Mesendoderm (in vitro differentiated cells): ENCODE measurements around the gene FLVCR2. TPM values are rescaled to one million over a fixed set of nuclear protein-coding genes. Genes with fewer than 3 reads are reported as not detected.

ENCODE experiments used
- DNase-seq: peaks from one replicate; pipeline ENCODE4 v3.0.0; 2013
- H2AK5ac ChIP-seq: 2 replicates; pipeline ENCODE4 v1.6.1; 2013; ENCODE audit warnings: low read length, inconsistent platforms
- H2BK120ac ChIP-seq: 2 replicates; pipeline ENCODE4 v1.6.1; 2013; ENCODE audit warnings: low read depth, mild to moderate bottlenecking, low read length, moderate library complexity, mixed read lengths
- H2BK15ac ChIP-seq: replicated peaks from 2 replicates; pipeline ENCODE4 v1.6.1; 2013; ENCODE audit warnings: low read depth, mild to moderate bottlenecking, moderate library complexity
- H2BK5ac ChIP-seq: 2 replicates; pipeline ENCODE4 v1.6.1; 2013; ENCODE audit warnings: low read length, inconsistent platforms
- H3K18ac ChIP-seq: 2 replicates; pipeline ENCODE4 v1.6.1; 2013; ENCODE audit warnings: mild to moderate bottlenecking, low read length, mixed read lengths
- H3K23ac ChIP-seq: one replicate; pipeline ENCODE4 v1.6.1; 2013; ENCODE audit warnings: low read length
- H3K27ac ChIP-seq: 2 replicates; pipeline ENCODE4 v1.5.1; 2013; ENCODE audit warnings: low read depth, mild to moderate bottlenecking, inconsistent platforms, low read length, moderate library complexity
- H3K27me3 ChIP-seq: 2 replicates; pipeline ENCODE4 v1.6.1; 2013; ENCODE audit warnings: low read length, control low read depth, mild to moderate bottlenecking, inconsistent platforms; ENCODE audit not compliant: insufficient read depth, poor library complexity
- H3K36me3 ChIP-seq: 2 replicates; pipeline ENCODE4 v1.6.1; 2013; ENCODE audit warnings: low read length, inconsistent platforms; ENCODE audit not compliant: control insufficient read depth, insufficient read depth
- H3K4ac ChIP-seq: one replicate; pipeline ENCODE4 v1.6.1; 2013; ENCODE audit warnings: low read depth, mild to moderate bottlenecking, low read length, moderate library complexity
- H3K4me1 ChIP-seq: 2 replicates; pipeline ENCODE4 v1.6.1; 2013; ENCODE audit warnings: low read depth, low read length, inconsistent platforms; ENCODE audit not compliant: control insufficient read depth
- H3K4me2 ChIP-seq: 2 replicates; pipeline ENCODE4 v1.6.1; 2013; ENCODE audit warnings: low read length
- H3K4me3 ChIP-seq: 2 replicates; pipeline ENCODE4 v1.5.1; 2013; ENCODE audit warnings: mild to moderate bottlenecking, low read length
- H3K56ac ChIP-seq: one replicate; pipeline ENCODE4 v1.6.1; 2013; ENCODE audit warnings: low read length
- H3K79me1 ChIP-seq: 2 replicates; pipeline ENCODE4 v1.6.1; 2013; ENCODE audit warnings: low read length, inconsistent platforms
- H3K79me2 ChIP-seq: 2 replicates; pipeline ENCODE4 v1.6.1; 2013; ENCODE audit warnings: mild to moderate bottlenecking, low read length; ENCODE audit not compliant: control insufficient read depth, insufficient read depth
- H3K9ac ChIP-seq: 2 replicates; pipeline ENCODE4 v1.6.1; 2013; ENCODE audit warnings: low read length, inconsistent platforms
- H4K5ac ChIP-seq: one replicate; pipeline ENCODE4 v1.6.1; 2013; ENCODE audit warnings: low read length
- H4K8ac ChIP-seq: one replicate; pipeline ENCODE4 v1.6.1; 2013; ENCODE audit warnings: low read depth, mild to moderate bottlenecking, control low read depth, low read length, moderate library complexity
- WGBS: extraction: QIAGEN DNeasy Blood & Tissue Kit; methylation state at CpG from one replicate; pipeline ENCODE4 v1.1.7; 2013; ENCODE audit warnings: low lambda C conversion rate, missing lambda C conversion rate; ENCODE audit not compliant: insufficient coverage; ENCODE audit errors: extremely low coverage; 5-methylcytosine and 5-hydroxymethylcytosine counted together
- polyA plus RNA-seq, 2 experiments: library from polyadenylated mRNA; stranded (reverse); fragments of 200-250 nt; gene quantifications; one replicate each; pipeline ENCODE4 v1.2.3, GENCODE V29; 2013

The FLVCR2 gene
- 3.3 TPM for polyA plus RNA-seq (2013, experiment 1 of 2)
- polyA plus RNA-seq (2013, experiment 2 of 2), result 3.2 TPM

GRCh38 chr14:75578102-75578785, at the start of gene FLVCR2:
TSS of gene FLVCR2 (plus strand) at chr14:75578620. CDS start at chr14:75578973, 353 bp downstream.
- DNase-seq, result peak; percentile 77
- Histone ChIP-seq H3K36me3 (no peaks in the 10 kb centered on the region), H4K5ac (no peak within 1 kb of the TSS), H2BK120ac (no peak within 1 kb of the TSS), H3K9ac (peak within 1 kb of the TSS; percentile 78), H3K23ac (peak within 1 kb of the TSS; percentile 80), H3K56ac (peak within 1 kb of the TSS; percentile 96), H3K27ac (peak within 1 kb of the TSS; percentile 55), H2AK5ac (no peak within 1 kb of the TSS), H4K8ac (no peak within 1 kb of the TSS), H2BK15ac (no peak within 1 kb of the TSS), H3K4me3 (peak within 1 kb of the TSS; percentile 57), H3K27me3 (no peaks in the 10 kb centered on the region), H3K79me1 (peaks cover 2% of the 10 kb centered on the region), H3K4me2 (peak within 1 kb of the TSS; percentile 97), H3K4me1 (peaks cover 6% of the 10 kb centered on the region), H3K18ac (peak within 1 kb of the TSS; percentile 78), H3K79me2 (no peaks in the 10 kb centered on the region), H3K4ac (no peak within 1 kb of the TSS), H2BK5ac (no peak within 1 kb of the TSS)
- WGBS, result no CpG with 5 or more reads among the region's 49 CpGs

GRCh38 chr14:75531256-75531655, 47.2 kb upstream of the FLVCR2 start:
- WGBS, result no CpG with 5 or more reads among the region's 3 CpGs
- no peaks in the 10 kb centered on the region for H3K27me3 ChIP-seq

GRCh38 chr14:75531660-75532317, 46.6 kb upstream of the FLVCR2 start:
- Histone ChIP-seq H2BK120ac (no peak overlapping the region), H3K27me3 (no peaks in the 10 kb centered on the region), H2BK5ac (no peak overlapping the region), H3K56ac (no peak overlapping the region), H3K4me1 (no peaks in the 10 kb centered on the region), H4K8ac (no peak overlapping the region), H3K4me3 (no peak overlapping the region), H3K4me2 (no peak overlapping the region), H3K9ac (no peak overlapping the region), H2BK15ac (no peak overlapping the region), H2AK5ac (no peak overlapping the region), H4K5ac (no peak overlapping the region), H3K27ac (no peak overlapping the region), H3K79me2 (no peaks in the 10 kb centered on the region), H3K23ac (no peak overlapping the region), H3K79me1 (no peaks in the 10 kb centered on the region), H3K4ac (no peak overlapping the region), H3K36me3 (no peaks in the 10 kb centered on the region), H3K18ac (no peak overlapping the region)
- no peak for DNase-seq
- WGBS, result no CpG with 5 or more reads among the region's 5 CpGs

More at GRCh38 chr14:75531256-75531655, 47.2 kb upstream of the FLVCR2 start:
- Histone ChIP-seq H3K27ac (no peak overlapping the region), H2BK15ac (no peak overlapping the region), H4K5ac (no peak overlapping the region), H3K79me1 (no peaks in the 10 kb centered on the region), H3K36me3 (no peaks in the 10 kb centered on the region), H3K79me2 (no peaks in the 10 kb centered on the region), H3K4me3 (no peak overlapping the region), H4K8ac (no peak overlapping the region), H3K4me2 (no peak overlapping the region), H2BK5ac (no peak overlapping the region), H3K18ac (no peak overlapping the region), H2AK5ac (no peak overlapping the region), H3K9ac (no peak overlapping the region), H3K4ac (no peak overlapping the region), H3K4me1 (no peaks in the 10 kb centered on the region), H3K56ac (no peak overlapping the region), H3K23ac (no peak overlapping the region), H2BK120ac (no peak overlapping the region)
- no peak for DNase-seq

GRCh38 chr14:75533791-75534555, 44.4 kb upstream of the FLVCR2 start:
- no peak overlapping the region for H4K8ac ChIP-seq
- no peak overlapping the region for H2BK15ac ChIP-seq
- H2BK120ac ChIP-seq, result no peak overlapping the region
- H3K4me3 ChIP-seq, result no peak overlapping the region
- H3K23ac ChIP-seq, result no peak overlapping the region
- H3K79me2 ChIP-seq, result no peaks in the 10 kb centered on the region
- no peak for DNase-seq
- no CpG with 5 or more reads among the region's 5 CpGs for WGBS
- no peak overlapping the region for H4K5ac ChIP-seq
- no peaks in the 10 kb centered on the region for H3K36me3 ChIP-seq
- H3K4ac ChIP-seq, result no peak overlapping the region
- H3K27me3 ChIP-seq, result no peaks in the 10 kb centered on the region
- H3K27ac ChIP-seq, result no peak overlapping the region
- H3K4me2 ChIP-seq, result no peak overlapping the region
- no peak overlapping the region for H2AK5ac ChIP-seq
- H3K56ac ChIP-seq, result no peak overlapping the region
- H3K9ac ChIP-seq, result no peak overlapping the region
- H2BK5ac ChIP-seq, result no peak overlapping the region
- H3K18ac ChIP-seq, result no peak overlapping the region
- no peaks in the 10 kb centered on the region for H3K79me1 ChIP-seq
- H3K4me1 ChIP-seq, result no peaks in the 10 kb centered on the region

- no peak overlapping the region for H3K4me2 ChIP-seq
- no peak overlapping the region for H2BK120ac ChIP-seq
- H4K5ac ChIP-seq, result no peak overlapping the region
- no peak overlapping the region for H2BK5ac ChIP-seq
- no peak overlapping the region for H2AK5ac ChIP-seq
- no peak overlapping the region for H3K4ac ChIP-seq
- H3K27ac ChIP-seq, result no peak overlapping the region
- no peaks in the 10 kb centered on the region for H3K79me1 ChIP-seq
- H3K56ac ChIP-seq, result no peak overlapping the region
- no peak overlapping the region for H2BK15ac ChIP-seq
- no CpG with 5 or more reads among the region's 5 CpGs for WGBS
- H3K36me3 ChIP-seq, result no peaks in the 10 kb centered on the region
- no peaks in the 10 kb centered on the region for H3K27me3 ChIP-seq
- DNase-seq, result no peak
- no peak overlapping the region for H3K18ac ChIP-seq
- H3K23ac ChIP-seq, result no peak overlapping the region
- no peaks in the 10 kb centered on the region for H3K79me2 ChIP-seq
- no peak overlapping the region for H3K4me3 ChIP-seq
- H3K9ac ChIP-seq, result no peak overlapping the region
- no peak overlapping the region for H4K8ac ChIP-seq
- H3K4me1 ChIP-seq, result no peaks in the 10 kb centered on the region
Observed at GRCh38 chr14:75535164-75535898, 43.1 kb upstream of the FLVCR2 start.
